Fibroblast of skin of abdomen (primary cell): Measurements from ENCODE around the gene PDGFRA. TPM values are rescaled to one million over a fixed set of nuclear protein-coding genes. Genes with fewer than 3 reads are reported as not detected.

Experiments
- DNase-seq: peaks from one replicate; pipeline ENCODE4 v3.0.0-alpha.2; 2013
- polyA plus RNA-seq, 2 experiments: library from polyadenylated mRNA; unstranded; fragments of 120-200 nt; gene quantifications; one replicate each; pipeline ENCODE4 v1.2.1, GENCODE V29; 2013; ENCODE audit not compliant: insufficient read length in 2 of 2

Gene PDGFRA
- 203 TPM for polyA plus RNA-seq (2013, experiment 1 of 2; ENCODE audit: insufficient read length)
- polyA plus RNA-seq (2013, experiment 2 of 2; ENCODE audit: insufficient read length) = 189 TPM

- DNase-seq = peak; percentile 99
Measured at GRCh38 chr4:54228961-54229501, at the start of gene PDGFRA. Gene PDGFRA (plus strand): TSS chr4:54229293. CDS start chr4:54258769, 29,476 bp downstream.

- no peak for DNase-seq
Measured at GRCh38 chr4:54184581-54184980, 44.5 kb upstream of the PDGFRA start.

DNA sequence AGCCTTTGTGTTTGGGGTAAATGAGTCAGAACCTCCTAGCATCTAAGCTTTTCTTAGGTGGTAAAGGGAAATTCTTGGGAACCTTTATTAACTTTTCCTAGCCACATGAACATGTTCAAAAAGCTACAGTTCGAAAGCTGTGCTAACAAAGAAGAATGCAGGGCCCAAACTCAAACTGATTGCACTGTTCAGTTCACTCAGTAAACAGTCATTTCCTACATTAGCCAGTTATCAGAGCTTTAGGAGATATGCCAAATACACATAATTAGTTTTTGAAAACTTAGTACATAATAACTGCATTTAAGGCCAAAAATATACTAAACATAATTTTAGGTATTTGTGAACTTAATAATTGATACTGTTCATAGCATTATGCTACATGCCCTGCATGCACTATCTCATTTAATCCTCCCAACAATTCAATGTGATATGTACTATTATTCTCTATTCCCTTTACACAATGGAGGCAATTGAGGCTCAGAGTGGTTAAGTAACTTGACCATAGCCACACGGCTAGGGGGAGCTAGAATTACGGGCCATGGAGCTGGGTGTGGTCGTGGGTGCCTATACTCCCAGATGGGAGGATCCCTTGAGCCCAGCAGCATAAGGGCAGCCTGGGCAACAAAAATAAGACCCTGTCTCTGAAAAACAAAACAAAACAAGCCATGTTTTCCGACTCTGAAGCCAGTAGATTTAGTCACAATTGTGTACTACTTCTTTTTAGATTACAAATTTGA is 43.9 kb upstream of the PDGFRA start:
- no peak for DNase-seq

DNA sequence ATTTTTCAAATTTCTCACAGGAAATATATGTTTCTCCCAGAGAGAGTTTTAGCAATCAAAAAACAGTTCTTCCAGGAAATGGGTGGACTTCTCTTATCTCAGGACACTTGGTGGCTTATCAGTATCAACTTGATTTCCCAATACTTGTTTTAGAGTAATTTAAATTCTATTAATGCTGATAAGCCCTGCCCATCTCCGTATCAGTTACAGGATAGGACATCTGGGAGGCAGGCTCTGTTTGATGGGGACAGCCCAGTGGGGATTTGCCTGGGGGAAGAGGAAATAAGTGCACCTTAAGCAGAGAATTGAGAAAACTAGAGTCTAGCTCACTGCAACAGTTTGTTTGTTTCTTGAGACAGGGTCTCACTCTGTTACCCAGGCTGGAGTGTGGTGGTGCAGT is 43.2 kb upstream of the PDGFRA start:
- no peak for DNase-seq

DNA sequence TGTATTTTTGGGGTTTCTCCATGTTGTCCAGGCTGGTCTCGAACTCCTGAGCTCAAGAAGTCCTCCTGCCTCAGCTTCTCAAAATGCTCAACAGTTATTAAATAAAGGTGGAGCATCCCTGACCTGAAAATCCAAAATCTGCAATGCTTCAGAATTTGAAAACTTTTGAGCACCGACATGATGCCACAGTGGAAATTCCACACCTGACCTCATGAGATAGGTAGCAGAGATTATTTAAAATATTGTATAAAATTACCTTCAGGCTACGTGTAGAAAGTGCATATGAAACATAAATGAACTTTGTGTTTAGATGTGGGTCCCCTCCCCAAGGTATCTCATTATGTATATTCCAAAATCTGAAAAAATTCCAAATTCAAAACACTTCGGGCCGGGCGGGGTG is 42.7 kb upstream of the PDGFRA start:
- DNase-seq = no peak

- no peak for DNase-seq
Measured at GRCh38 chr4:54187148-54187547, 41.9 kb upstream of the PDGFRA start.

DNA sequence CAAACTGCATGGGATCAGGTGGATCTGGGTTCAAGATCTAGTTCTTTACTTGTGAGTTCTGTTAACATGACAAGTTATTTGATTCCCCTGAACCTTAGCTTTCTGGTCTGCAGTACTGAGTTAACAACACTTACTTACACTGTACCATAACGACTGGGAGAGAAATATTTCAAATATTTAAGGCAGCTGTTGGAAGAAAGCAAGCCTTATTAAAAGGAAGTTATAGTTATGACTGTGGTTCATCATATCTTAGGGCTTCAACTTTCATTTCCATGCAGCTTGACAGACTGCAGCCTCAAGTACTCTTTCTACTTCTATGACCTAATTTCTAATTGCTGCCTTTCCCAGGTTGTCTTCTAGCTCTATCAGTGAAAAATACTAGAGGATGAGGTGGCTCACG is 40.0 kb upstream of the PDGFRA start:
- peak; percentile 52 for DNase-seq

DNA sequence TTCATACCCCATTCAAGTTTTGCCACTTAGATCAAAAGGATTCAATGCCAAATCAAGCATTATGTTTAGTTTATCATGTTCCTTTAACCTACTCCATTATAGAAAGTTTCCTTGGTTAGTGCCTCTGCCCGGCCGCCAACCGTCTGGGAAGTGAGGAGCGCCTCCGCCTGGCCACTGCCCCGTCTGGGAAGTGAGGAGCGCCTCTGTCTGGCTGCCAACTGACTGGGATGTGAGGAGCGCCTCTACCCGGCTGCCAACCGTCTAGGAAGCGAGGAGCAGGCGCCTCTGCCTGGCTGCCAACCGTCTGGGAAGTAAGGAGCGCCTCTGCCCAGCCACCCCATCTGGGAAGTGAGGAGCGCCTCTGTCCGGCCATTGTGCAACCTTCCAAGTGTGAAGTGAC is 36.3 kb upstream of the PDGFRA start:
- no peak for DNase-seq

- no peak for DNase-seq
Measured at GRCh38 chr4:54197926-54198325, 31.2 kb upstream of the PDGFRA start.

DNA sequence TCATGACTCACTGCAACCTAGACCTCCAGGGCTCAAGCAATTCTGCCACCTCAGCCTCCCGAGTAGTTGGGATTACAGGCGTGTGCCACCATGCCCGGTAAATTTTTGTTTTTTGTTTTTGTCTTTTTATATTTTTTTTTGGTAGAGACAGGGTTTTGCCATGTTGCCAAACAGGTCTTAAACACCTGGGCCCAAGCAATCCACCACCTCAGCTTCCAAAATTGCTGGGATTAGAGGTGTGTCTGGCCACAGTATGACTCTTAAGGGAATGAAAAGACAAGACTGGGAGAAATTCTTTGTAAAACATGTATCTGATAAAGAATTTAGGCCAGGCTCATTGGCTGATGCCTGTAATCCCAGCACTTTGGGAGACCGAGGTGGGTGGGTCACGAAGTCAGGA is 29.2 kb upstream of the PDGFRA start:
- no peak for DNase-seq

DNA sequence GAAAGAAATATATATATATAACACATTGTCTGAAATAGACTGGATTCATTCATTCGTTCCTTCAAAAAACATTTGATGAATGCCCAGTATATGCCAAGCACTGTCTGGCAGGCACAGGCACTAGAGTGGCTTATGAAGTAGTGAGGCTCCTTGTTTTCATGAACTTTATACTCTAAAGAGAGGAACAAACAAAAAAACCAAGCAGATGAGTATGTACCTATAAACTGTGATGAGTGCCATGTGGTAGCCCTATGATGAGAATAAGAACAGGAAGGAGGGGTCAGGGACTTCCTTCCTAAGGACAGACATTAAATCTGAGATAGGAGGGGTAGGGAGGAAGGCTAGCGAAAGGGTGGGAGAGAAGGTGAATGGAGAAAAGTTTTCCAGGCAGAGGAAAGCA is 19.5 kb upstream of the PDGFRA start:
- DNase-seq = no peak

- no peak for DNase-seq
Measured at GRCh38 chr4:54213001-54213400, 16.1 kb upstream of the PDGFRA start.

GRCh38 chr4:54213761-54214160 is 15.3 kb upstream of the PDGFRA start:
- no peak for DNase-seq

DNA sequence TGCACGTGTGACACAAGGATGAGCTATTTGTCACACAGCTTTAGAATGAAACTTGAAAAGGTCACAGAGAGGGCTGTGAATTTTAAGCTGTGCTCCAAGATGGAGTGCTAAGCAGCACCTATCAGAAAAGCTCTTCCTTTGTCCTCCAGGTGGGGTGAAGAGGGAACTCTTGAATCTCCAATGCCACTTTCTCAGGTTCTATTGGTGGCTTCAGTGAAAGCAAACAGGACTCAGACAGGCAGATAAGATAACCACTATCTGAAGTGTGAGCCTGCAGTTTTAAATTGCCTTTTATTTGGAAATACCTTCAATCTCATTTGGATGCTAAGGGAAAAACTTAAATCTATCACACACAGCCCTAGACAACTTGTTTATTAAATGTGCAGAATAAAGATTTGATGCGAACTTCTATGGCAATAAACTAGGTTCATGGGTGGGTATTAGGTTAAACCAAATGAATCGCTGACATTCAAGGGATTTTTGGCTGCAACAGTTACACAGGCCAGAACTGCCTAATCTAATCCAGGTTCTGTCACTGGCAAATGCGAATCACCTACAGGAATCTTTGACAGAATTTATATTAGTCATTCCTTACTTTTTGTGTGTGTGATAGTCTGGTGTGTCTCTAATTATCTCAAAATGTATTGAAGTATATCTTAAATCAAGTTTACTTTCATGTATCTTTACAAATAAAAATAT is 13.6 kb upstream of the PDGFRA start:
- DNase-seq = peak; percentile 52

DNA sequence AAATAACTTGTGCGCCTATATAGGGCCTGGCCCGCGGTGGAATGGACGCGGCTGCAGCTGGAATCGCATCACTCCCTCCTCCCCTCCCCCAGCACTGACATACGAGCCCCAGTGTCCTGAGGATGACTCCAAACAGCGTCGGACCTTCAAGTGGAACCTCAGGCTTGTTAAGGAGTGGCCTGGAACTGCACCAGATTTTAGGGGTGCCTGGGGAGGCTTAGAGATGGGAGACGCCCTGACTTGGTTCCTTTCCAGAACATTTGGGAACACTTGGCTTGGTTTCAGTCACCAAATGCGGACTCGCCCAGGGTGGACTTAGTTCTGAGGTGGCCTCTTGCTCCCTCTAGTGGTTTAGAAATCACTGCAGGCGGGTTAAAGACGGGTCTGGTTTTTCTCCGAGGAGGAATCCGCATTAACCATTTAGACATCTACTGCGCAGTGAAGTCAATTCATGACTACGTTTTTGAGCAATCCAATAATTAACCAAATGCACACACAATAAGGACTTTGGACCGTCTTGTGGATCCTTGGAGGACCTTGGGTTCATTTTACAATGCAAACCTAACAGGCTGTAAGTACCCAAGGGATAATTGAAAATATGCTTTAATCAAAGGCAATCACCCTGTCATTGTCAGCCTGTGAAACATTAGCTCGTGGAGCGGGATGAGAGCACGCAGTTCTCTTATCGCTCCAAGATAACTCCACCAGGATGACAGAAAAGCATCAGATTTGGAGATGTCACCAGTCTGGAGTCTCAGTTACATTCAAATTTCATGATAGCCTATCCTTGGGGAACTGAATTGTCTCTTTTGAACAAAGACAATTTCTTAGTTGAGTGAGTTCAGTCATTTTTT is 11.2 kb upstream of the PDGFRA start:
- DNase-seq = peak; percentile 87

DNA sequence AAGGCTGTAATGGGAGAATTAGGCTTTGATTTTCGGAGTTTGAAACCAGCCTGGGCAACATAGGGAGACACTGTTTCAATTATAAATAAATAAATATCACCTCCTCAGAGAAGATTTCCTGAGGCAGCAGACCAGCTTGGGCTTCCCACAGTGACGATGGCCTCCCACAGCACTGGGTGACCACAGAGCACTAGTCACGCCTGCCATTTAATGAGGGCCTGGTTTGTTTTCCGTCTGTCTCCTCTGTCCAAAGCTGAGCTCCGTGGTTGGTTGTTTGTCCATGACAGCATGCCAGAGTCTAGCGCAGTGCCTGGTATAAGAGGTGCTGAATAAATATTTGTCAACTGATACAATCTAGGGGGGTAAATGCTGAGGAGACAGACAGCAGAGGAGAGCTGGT is 10.4 kb upstream of the PDGFRA start:
- DNase-seq = no peak

DNA sequence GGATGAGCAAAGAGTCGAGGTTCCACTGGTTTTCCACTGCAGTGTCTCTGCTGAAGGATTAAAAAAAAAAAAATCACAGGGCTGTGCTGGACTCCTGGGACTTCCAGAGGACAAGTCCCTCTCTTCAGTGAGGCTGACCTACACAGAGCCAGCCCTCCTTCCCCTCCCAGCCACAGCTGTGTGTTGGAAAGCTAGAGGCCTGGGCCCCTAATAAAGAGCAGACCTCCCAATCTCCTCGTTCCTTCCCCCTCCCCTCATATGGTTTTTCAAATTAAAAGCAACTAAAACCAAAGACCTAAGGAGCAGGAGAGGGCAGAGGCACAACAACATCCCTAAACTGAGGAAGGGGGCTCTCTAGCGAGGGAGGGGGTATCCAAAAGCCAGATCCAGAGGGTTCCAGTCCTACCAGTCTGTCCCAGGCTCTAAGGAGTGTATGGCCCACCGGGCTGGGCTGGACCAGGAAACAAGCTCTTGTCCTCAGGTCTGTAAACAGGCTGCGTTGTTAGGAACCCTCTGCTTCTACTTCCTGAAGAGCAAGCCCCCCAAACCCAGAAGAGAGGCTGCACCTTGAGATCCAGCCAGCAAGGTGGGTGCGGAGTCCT is 4.0 kb upstream of the PDGFRA start:
- no peak for DNase-seq

DNA sequence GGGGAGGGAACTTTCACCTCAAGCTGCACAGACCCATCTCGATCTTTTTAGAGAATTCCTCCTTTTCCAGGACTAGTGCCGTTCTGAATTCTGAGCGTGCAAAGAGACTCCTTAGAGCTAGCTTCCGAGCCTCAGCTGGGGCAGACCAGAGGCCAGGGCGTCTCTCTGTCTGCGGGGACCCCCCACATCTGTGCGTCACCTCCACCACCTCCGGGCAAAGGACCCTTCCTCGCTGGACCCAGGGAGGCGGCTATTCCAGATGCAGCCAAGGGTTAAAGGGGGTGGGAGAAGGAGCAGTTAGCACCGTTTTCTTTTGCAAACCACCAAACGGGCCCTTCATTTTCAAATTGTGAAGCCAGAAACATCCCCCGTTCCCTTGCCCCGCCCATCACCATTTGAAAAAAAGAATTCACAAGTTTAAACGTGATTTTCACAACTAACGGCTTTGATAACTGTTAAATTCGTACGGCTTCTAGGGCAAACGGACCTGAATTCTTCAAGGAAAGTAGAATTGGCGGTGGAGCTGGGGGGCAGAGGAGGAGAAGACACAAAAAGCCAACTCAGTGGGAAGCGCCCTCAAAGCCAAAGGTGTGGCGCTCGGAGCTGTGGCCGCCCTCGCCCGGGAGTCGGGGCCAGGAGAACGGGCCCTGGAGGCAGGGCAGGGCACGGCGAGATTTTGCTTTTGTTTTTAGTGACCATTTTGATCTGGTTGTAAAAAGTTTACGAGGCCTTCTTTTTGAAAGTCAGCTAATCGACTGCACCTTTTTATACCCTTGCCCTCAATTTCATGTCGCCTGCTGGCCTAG is 3.3 kb upstream of the PDGFRA start:
- peak; percentile 46 for DNase-seq

- peak; percentile 83 for DNase-seq
Measured at GRCh38 chr4:54226404-54227255, 2.5 kb upstream of the PDGFRA start.

DNA sequence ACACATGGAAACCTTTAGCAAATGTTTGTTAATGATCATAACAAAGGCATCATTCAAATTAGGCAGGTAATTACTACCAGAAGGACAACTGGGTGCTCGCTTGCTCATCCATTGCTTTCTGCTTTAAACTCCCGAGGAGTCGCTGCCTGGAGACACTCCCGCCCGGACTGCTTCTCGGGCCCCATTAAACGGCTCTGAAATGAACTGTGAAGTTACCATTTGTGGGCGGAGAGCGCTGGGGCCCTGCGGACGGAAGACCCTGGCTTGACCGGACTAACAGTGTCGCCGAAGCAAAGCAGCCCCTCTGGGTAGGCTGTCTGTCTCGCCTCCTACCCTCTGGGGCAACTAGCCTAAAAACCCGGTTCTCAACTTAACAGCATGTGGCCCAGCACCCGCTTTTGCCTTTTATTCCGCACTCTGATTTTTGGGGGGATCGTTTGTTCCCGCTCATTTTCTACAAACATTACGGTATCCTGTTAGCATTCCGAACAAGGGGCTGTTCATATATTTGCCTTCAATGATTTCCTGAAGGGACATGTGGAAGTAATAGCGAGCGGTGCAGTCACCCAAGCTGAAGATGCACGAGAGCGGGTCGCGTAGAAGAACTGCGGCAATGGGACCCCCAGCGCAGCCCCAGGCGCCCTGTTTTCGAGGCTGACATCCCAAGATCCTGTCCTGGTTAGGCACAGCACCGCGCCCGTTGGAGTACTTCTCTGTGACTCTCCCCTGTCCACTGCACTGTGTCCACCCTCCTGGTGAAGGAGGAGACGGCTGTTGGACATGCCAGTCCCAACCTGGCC is 1.6 kb upstream of the PDGFRA start:
- DNase-seq = peak; percentile 88
